NT2/D1 (cell line): ENCODE measurements around the gene CEP72.

Experiments
- DNase-seq: peaks from one replicate; pipeline ENCODE4 v3.0.0-alpha.2; 2011; ENCODE audit warnings: low read depth, low spot score
- H3K27me3 ChIP-seq: 2 replicates; pipeline ENCODE4 v1.6.0; 2011; ENCODE audit warnings: mild to moderate bottlenecking; ENCODE audit not compliant: insufficient read length, insufficient read depth
- H3K36me3 ChIP-seq: 2 replicates; pipeline ENCODE4 v1.6.1; 2011; ENCODE audit warnings: mild to moderate bottlenecking, low read length, mixed read lengths; ENCODE audit not compliant: insufficient read depth, insufficient read length
- H3K4me1 ChIP-seq: 2 replicates; pipeline ENCODE4 v1.5.1; 2011; ENCODE audit not compliant: insufficient read depth, insufficient read length
- H3K4me3 ChIP-seq: 2 replicates; pipeline ENCODE4 v1.5.1; 2011; ENCODE audit warnings: low read depth; ENCODE audit not compliant: insufficient read length
- H3K9ac ChIP-seq: 2 replicates; pipeline ENCODE4 v1.6.0; 2011; ENCODE audit warnings: low read depth; ENCODE audit not compliant: insufficient read length
- H3K9me3 ChIP-seq: 2 replicates; pipeline ENCODE4 v1.5.1; 2011; ENCODE audit warnings: mild to moderate bottlenecking, low read length; ENCODE audit not compliant: insufficient read depth
- SUZ12 ChIP-seq: IDR thresholded peaks from 2 replicates; pipeline ENCODE4 v1.6.1; 2011; ENCODE audit not compliant: insufficient read length, insufficient read depth; ENCODE audit errors: extremely low read depth
- YY1 ChIP-seq: IDR thresholded peaks from 2 replicates; pipeline ENCODE4 v1.6.1; 2011; ENCODE audit not compliant: insufficient read length, insufficient read depth
- ZNF274 ChIP-seq: IDR thresholded peaks from 2 replicates; pipeline ENCODE4 v1.6.1; 2011; ENCODE audit warnings: mild to moderate bottlenecking, low read depth, low read length

Gene CEP72

DNA sequence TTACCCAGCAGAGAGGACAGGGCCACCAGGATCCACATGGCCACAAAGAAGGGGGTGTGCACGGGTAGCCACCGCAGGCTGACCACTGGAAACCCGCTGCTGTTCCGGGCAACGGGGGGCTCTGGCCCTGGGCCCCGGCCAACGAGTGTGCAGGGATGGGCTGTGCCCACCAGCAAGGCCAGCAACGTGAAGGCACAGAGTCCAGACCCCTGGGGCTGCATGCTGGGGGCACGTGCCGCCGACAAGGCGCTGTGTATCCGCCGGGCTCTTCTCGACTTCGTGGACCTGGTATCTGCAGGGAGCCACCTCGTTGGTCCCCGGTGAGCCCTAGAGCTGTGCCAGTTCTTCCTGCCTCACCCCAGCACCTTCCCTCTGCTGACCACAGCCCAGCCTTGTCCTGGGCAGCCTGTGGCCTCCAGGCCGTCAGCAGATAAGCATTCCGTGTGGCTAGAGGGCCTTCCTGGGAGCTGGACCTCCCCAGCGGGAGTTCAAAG is 42.2 kb upstream of the CEP72 start:
- peaks cover 12% of the 10 kb centered on the region for H3K4me1 ChIP-seq
- TF ChIP-seq ZNF274, result no peak
- no peak for TF ChIP-seq SUZ12
- TF ChIP-seq YY1, result no peak
- no peak overlapping the region for H3K4me3 ChIP-seq
- DNase-seq, result no peak
- no peaks in the 10 kb centered on the region for H3K27me3 ChIP-seq
- no peak overlapping the region for H3K9ac ChIP-seq
- H3K36me3 ChIP-seq, result no peaks in the 10 kb centered on the region
- H3K9me3 ChIP-seq, result no peaks in the 10 kb centered on the region

- Histone ChIP-seq H3K4me1 (peaks cover 12% of the 10 kb centered on the region), H3K9ac (no peak overlapping the region), H3K27me3 (no peaks in the 10 kb centered on the region), H3K9me3 (no peaks in the 10 kb centered on the region), H3K36me3 (no peaks in the 10 kb centered on the region), H3K4me3 (no peak overlapping the region)
- no peak for DNase-seq
- TF ChIP-seq ZNF274 (no peak), YY1 (no peak), SUZ12 (no peak)
Observed at GRCh38 chr5:570446-570845, 41.7 kb upstream of the CEP72 start.

DNA sequence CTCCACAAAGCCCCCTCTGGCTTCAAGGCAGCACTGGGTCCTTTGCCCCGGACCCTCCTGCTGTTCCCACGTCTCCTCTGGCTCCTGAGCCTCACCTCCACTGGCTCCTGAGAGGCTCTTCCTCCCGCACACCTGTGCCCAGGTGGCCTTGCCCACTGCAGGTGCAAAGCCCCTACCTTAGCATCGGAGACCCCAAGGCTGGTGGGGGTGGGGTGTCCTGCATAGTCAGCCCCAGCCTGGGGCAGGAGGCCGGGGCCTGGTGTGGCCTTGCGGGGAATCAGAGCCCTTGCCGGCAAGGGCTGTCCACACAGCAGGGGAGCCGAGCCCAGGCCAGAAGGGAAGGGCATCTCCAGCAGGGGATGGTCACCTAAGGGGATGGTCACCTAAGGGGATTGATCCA is 41.3 kb upstream of the CEP72 start:
- no peak overlapping the region for H3K4me3 ChIP-seq
- DNase-seq, result no peak
- TF ChIP-seq ZNF274 (no peak), YY1 (no peak), SUZ12 (no peak)
- no peaks in the 10 kb centered on the region for H3K27me3 ChIP-seq
- H3K36me3 ChIP-seq, result no peaks in the 10 kb centered on the region
- H3K9ac ChIP-seq, result no peak overlapping the region
- H3K4me1 ChIP-seq, result peaks cover 12% of the 10 kb centered on the region
- no peaks in the 10 kb centered on the region for H3K9me3 ChIP-seq

DNA sequence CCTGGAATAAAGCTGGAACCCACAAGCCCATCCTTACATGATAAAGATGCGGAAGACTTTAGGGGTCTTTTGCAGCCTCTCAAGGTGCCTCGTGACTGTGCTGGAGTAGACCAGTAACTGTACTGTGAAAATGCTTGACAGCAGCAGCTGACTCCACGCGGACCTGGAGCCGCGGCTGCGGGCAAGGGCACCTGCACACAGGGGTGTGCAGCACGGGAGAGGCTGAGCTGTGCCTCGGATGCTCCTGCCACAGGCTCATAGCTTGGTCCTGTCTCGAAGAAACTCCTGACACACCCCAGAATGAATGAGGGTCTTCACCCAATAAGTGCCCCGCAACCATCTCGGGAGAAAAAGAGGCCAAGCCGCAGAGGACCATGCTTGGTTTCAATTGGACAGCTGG is 40.3 kb upstream of the CEP72 start:
- H3K9ac ChIP-seq, result no peak overlapping the region
- no peaks in the 10 kb centered on the region for H3K36me3 ChIP-seq
- no peaks in the 10 kb centered on the region for H3K27me3 ChIP-seq
- TF ChIP-seq ZNF274 (no peak), YY1 (no peak), SUZ12 (no peak)
- H3K4me3 ChIP-seq, result no peak overlapping the region
- DNase-seq, result no peak
- H3K4me1 ChIP-seq, result peaks cover 12% of the 10 kb centered on the region
- no peaks in the 10 kb centered on the region; the same call in 1 of the 2 replicates for H3K9me3 ChIP-seq

DNA sequence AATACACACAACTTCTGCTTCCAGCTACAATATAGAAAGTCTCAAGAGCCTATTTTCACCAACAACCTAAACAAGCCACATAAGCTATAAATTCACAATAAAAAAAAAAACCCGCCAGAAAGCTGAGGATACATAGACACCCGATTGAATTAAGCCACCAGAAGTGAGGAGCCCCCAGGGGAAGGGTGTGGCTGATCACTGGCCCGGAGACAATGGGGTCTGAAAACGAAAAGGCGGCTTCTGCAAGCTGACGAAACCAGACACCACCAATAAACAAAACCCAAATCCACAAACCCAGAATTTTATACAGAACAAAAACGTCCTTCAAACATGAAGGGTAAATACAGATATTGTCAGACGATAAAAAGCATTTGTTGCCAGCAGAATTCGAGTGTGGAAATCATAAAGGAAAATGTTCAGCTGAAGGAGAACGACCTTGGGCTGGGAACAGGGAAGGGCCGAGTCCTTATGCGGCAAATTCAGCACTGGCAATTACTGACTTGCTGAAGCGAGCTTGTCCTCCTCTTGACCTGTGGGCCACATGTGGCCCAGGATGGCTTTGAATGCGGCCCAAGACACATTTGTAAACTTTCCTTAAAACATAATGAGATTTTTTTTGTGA is 39.6 kb upstream of the CEP72 start:
- no peak for DNase-seq
- TF ChIP-seq ZNF274 (no peak), YY1 (no peak), SUZ12 (no peak)
- H3K27me3 ChIP-seq, result no peaks in the 10 kb centered on the region

GRCh38 chr5:573206-573605 is 38.9 kb upstream of the CEP72 start:
- Histone ChIP-seq H3K4me1 (peaks cover 9% of the 10 kb centered on the region), H3K9ac (no peak overlapping the region), H3K36me3 (no peaks in the 10 kb centered on the region), H3K4me3 (no peak overlapping the region), H3K9me3 (peaks cover 10% of the 10 kb centered on the region; the same call in 1 of the 2 replicates), H3K27me3 (no peaks in the 10 kb centered on the region)
- TF ChIP-seq YY1, result no peak
- no peak for DNase-seq

More for the DNA sequence above, 39.6 kb upstream of the CEP72 start:
- Histone ChIP-seq H3K4me1 (peaks cover 11% of the 10 kb centered on the region), H3K9ac (no peak overlapping the region), H3K9me3 (peaks cover 5% of the 10 kb centered on the region; the same call in 1 of the 2 replicates), H3K36me3 (no peaks in the 10 kb centered on the region), H3K4me3 (no peak overlapping the region)

- TF ChIP-seq SUZ12 (no peak), ZNF274 (no peak), YY1 (no peak)
- Histone ChIP-seq H3K27me3 (no peaks in the 10 kb centered on the region), H3K4me1 (peaks cover 9% of the 10 kb centered on the region), H3K4me3 (no peak overlapping the region), H3K9me3 (peaks cover 10% of the 10 kb centered on the region; the same call in 1 of the 2 replicates), H3K36me3 (no peaks in the 10 kb centered on the region), H3K9ac (no peak overlapping the region)
- DNase-seq, result no peak
Observed at GRCh38 chr5:573976-574375, 38.2 kb upstream of the CEP72 start.
